NCI-H1436 treated with DMSO at 0.1 percent for 48 hours (cell line): ENCODE results near the gene YAP1.
"Not testable (repeated sequence)": the region's sequence is repeated elsewhere in the genome, so short reads cannot be mapped to it uniquely, and the experiment has no call there.

Experiments
- DNase-seq: peaks from one replicate; lab custom pipeline; 2025; lab: John Stamatoyannopoulos, UW

The YAP1 gene

DNA sequence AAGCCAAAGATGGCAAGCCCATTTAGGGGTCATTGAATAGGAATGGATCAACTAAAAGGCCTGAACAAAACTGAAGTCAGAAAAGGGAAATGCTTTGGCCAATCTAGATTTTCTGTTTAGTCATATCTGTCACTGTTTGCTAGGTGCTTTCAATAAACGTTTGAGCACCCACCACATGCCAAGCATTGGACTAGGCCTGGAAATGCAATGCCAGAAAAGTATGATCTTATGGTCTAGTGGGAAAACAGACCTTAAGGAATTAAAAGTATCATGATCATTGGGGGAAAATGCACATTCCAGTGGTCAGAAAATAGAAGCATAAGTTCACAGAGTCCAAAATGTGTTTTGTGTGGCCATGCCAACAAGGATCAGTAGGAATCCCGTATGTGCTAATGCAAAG is 130.3 kb downstream of the YAP1 start:
- DNase-seq = no peak

DNA sequence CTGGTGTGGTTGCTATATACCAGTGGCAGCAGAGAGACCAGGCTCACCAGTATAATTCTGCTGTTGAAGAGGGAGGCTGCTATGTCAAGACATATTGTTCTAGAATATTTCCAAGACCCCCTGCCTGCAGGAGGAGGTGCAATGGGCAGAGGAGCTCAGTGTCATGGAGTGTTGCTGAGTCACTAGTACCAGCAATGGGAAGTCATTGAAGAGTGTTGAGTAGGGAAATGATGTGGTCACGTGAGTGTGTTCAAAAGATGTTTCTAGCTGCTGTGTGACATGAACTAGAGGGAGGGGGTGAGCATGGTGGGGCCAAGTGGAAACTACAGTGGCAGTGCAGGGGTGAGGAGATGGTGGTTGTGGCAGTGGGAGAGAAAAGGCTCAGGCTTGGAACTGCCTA is 130.8 kb downstream of the YAP1 start:
- no peak for DNase-seq

DNA sequence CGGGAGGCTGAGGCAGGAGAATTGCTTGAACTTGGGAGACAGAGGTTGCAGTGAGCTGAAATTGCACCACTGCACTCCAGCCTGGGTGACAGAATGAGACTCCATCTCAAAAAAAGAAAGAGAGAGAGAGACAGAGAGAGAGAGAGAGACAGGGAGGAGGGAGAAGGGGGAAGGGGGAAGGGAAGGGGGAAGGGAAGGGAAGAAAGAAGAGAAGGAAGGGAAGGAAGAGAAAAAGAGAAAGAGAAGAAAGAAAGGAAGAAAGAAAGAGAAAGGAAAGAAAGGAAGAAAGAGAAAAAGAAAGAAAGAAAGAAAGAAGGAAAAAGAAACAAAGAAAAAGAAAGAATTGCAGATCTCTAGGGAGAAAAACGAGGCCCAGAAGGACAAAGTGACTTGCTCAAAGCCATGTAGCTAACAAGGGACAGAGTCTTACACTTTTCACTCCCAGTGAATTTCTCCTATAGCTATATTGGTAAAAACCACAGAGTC is 133.2 kb downstream of the YAP1 start:
- DNase-seq = no peak

DNA sequence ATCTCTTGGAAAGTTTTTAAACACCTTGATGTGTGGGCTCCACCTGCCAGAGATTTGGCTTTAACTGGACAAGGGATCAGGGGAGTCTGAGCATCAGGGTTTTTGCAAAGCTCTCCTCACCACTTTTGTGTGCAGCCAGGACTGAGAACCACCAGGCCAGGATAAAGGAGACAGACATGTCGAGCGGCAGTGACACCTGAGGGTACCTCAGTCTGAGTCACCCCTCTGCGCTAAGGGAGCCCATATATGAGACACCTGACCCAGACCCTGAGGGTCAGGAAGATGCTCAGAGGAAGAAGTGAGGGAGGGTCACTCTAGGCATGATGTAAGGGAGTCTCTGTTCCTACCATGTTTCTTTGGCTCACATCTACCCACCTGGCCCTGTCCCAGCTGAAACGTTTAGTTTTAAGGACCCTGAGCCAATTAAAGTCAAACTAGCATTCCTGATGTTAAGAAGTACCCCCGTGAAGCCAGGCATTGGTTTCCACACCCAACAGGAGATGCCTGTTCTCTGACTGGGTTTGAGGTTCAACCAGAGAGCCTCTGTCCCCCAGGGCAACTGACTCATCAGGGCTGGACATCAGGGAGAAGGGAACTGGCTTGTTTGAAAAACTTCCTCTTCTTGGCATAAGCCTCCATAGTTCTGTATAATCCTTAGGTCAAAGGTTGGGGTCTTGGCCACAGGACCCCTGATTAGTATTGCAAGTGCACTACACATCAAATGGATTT is 134.6 kb downstream of the YAP1 start:
- DNase-seq = no peak

DNA sequence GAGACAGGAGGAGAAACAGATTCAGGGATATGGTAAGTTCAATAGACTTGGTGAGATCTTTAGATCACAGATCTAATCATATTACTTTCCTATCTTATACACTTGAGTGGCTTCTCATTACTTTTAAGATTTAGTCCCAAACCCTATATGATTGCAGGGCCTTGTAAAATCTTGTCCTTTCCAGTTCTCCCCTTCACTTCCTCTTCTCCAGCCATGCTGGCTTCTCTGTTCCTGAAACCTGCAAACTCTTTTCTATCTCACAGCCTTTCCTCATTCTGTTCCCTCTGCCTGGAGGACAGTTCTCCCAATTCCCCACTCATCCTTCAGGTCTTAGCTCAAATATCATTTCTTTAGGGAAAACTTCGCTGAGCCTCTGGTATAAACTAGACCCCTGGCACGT is 141.2 kb downstream of the YAP1 start:
- DNase-seq = no peak

DNA sequence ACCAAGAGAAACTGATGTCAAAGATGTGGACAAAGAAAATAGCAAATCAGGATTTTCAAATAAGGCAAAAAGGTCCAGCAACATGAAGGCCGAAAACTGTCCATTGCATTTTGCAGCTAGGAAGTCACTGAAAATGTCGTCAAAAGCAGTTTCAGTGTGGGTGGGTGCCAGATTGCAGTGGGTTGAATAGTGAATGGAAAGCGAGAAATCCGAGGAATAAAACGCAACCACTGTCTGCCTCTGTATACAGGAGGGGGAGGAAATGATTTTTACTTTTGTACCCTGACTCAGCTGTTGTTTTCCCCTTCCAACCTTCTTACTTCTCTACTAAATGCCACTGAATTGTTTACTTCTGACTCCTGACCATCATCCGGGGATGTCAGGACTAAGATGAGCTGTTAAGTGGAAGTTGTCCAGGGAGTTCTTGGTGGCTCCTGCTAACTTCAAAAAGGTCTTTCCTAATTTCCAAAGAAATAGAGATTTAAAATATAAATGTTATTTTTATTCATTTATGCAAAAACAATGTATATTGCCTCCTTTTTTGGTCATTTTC is 142.2 kb downstream of the YAP1 start:
- DNase-seq = no peak

DNA sequence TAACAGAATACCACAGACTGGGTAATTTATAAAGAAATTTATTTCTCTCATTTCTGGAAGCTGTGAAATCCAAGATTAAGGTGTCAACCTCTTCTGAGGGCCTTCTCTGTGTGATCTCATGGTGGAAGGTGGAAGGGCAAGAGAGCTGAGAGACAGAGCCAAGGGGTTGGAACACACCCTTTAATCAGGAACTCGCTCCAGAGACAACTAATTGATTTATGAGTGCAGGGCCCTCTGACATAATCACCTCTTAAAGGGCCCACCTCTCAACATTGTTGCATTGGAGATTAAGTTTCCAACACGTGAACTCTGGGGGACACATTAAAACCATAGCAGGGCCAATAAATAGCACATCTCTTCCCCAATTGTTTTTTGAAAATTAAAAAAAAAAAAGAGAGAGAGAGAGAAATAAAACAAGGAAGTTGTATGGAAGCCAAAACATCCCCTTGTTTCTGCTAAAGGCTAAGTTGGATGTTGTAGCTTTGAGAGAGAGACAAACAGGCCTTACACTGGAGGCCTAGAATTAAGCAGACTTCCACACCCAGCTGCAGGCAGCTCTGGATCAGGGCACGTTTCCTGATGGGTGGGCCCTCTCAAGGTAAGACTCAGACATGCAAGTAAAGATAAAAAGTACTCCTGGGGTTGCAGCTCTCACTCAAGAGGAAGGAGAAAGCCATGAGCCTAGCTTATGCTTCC is 142.9 kb downstream of the YAP1 start:
- DNase-seq = no peak

DNA sequence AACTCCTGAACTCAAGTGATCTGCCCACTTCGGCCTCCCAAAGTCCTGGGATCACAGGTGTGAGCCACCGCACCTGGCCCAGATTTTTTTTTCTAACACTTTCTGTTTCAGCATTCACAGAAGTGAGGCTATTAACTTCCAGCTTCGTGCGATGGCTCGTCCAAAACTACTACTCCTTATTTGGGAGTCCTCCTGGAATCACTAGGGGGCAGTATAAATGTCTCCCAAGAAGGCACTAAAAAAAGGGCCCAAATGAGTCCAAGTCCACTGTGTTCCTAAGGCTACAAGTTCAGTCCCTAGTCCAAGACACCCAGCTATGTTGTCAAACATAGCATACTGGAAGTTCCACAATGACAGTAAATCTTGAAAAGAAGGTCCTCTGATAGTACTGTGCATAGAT is 143.8 kb downstream of the YAP1 start:
- no peak for DNase-seq

DNA sequence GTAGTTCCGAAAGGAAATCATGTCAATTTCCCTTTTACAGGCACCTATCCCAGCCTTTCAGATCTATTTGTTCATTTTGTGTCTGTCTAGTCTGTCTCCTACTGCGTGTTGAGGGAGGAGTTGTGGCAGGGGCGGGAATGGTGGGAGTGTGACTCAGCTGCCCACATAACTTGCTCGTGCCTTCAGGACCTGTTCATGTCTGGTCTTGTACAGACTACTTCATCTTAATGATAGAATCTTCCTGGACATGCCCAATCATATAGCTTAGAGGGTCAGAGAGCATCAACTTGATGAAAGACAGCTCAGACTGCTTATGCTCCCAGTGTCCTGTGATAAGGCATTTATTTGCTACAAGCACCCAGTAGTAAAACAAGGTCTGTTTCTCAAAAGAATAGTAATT is 146.0 kb downstream of the YAP1 start:
- DNase-seq = no peak

DNA sequence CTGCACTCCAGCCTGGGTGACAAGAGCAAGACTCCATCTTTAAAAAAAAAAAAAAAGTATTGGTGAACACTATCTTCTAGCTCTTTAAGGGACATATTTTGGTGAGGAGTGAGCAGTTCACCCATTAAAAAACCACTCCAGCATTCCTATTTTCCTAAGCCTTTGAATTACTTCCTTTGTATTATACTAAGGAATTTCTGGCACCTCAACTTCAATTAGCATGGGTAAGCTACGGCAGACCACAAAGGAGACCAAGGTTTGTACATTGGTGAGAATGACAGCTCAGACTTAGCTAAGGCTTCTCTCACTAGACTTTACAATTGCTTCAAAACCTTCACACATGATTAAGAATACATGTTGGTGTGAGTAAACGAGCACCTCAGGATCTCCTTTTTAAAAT is 150.0 kb downstream of the YAP1 start:
- no peak for DNase-seq

DNA sequence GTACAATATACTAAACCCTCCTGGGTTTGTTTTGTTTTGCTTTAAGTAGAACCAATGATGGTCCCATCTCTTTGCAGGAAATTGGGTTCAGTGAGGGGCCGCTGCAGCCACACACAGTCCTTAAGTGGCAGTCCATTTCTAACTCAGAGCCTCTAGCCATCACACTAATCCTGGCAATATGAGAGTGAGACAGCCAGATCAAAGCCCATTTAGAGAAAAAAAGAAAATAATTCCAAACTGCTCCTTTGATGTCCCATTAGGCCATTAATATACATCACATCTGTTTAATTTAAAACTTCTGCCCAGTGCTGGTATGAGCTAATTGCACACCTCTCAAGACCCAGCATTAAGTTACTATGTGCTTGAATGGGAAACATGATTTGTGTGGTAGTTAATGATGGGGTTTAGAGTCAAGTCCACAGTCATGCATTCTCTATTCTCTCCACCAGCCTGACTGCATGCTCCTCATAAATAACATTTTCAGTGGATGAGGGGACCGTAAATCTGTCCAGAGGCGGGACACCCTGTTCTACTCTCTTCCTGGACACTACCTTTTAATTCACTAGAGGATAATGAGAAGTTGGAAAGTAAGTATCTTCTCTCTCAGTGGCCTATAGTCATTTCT is 153.2 kb downstream of the YAP1 start:
- no peak for DNase-seq

DNA sequence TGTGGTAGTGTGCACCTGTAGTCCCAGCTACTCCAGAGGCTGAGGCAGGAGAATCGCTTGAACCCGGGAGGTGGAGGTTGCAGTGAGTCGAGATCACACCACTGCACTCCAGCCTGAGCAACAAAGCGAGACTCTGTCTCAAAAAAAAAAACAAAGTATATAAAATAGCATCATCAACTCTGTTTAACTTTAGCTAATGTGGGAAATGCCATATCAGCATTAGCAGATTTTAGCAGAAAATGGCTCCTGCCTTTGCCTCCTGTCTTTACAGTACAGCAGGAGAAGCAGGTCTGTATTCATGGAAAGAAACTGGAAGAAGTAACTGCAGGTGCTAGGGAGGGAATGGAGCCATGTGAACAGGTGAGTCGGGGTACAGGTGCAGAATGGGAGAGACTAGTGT is 154.5 kb downstream of the YAP1 start:
- not testable (repeated sequence) for DNase-seq

DNA sequence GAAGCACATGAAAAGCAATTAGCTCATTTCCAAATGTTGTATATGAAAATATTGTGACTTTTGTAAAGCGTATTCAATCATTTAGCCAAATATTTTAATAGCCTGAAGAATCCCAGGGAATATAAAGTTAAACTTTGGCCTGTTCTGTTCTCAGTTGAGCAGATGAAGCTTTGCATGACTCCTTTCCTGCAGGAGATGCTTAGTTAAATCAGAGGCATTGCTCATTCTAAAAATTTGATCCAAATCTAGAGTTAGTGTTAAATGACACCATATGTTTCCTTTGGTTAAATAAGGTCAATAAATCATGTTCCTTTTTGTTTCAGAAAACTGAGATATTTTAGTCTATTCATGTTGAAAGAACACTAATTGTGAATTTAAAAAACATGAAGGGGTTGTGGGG is 155.9 kb downstream of the YAP1 start:
- no peak for DNase-seq

DNA sequence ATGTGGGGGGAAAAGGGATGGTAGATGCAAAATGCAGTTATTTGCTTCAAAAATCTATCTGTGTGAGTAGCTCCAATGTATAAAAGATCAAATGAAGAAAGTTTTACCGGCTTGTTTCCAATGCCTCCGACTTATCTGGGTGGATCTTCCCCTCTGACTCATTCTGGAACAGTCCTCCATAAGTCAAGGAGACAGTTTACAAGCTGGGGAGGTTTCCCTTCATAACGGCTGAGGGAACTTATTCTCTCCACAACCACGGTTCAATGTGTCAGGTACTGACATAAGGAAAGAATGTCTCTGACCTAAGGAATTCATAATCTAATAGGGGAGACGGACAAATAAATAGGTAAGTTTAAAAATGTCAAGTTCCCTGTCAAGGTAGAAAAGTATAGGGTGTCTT is 157.4 kb downstream of the YAP1 start:
- DNase-seq = no peak

DNA sequence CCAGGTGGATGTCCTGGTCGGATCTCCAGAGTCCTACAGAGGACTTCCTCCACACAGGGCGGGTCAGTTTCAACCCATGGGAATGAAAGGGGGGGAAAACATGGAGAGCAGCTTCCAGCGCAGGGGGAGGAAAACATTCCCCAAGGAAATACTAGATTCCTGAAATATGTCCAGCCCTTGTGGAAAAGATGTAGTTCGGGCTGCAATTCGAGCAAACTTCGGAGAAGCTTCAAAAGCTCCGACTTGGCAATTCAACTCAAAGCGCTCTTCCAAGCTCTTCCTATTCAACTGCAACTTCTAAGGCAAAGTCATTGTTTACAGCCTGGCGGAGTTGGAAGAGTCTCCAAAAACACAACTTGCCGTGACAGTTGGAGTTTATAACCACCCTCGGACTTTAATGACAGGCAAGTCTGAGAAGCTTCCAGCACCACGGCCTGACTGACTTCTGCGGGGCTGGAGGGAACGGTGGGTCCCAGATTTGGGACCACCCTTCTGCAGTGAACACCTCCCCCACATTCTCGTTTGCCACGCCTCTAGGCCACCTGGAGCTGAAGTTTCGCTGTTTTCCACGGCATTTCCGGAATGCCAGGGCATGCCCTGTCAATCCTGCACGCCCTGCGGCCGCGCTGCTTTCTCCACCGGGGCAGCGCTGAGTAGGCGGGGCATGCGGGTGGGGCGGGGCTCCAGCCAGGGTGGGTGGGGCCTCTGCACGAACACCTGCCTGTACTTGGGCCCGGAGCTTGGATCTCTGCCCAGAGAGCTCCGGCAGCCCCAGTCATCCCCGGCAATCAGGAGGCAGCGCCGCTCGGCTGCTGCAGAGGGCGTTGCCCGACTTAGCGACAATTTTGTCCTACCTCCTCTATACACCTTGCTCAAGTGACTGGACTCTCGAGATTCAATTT is 158.1 kb downstream of the YAP1 start:
- DNase-seq = peak; percentile 72

DNA sequence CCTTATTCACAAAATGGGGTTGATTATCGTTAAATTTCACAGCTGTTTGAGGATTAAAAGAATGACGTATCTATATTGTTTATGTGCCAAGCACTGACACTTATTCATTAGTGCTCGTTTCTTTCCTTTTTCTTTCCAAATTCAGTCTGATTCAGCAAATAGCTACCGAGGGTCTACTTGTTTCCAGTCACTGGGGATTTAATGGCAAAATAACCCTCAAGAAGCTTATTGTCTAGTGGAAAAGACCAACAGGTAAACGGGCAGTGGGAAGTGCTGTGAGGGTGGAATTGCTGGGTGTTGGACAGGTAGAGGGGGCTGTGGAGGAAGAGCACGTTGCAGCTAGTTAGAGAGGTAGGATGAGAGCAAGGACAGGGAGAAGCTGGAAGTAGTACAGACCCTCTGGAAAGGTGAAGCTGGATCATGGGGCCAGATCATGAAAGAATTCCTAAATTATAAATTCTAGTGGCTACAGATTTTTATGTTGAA is 158.8 kb downstream of the YAP1 start:
- DNase-seq = no peak

DNA sequence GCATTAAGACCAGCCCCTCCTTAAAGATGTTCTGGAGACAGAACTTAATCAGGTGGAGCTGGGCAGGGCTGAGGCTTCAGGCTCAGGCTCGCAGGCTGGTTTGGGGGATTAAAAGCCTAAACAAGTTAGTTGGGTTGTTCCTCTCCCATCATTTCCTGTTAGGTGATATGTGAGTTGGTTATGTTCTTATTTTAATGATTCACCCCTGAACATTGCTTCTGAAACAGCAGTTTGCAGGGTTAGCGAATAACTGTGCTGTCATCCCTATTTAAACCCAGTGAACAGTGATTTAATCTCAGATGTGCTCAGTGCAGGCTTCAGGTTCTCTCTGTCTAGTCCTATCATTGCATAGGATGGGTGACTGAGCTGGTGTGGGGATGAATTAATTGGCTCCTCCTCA is 159.7 kb downstream of the YAP1 start:
- no peak for DNase-seq

DNA sequence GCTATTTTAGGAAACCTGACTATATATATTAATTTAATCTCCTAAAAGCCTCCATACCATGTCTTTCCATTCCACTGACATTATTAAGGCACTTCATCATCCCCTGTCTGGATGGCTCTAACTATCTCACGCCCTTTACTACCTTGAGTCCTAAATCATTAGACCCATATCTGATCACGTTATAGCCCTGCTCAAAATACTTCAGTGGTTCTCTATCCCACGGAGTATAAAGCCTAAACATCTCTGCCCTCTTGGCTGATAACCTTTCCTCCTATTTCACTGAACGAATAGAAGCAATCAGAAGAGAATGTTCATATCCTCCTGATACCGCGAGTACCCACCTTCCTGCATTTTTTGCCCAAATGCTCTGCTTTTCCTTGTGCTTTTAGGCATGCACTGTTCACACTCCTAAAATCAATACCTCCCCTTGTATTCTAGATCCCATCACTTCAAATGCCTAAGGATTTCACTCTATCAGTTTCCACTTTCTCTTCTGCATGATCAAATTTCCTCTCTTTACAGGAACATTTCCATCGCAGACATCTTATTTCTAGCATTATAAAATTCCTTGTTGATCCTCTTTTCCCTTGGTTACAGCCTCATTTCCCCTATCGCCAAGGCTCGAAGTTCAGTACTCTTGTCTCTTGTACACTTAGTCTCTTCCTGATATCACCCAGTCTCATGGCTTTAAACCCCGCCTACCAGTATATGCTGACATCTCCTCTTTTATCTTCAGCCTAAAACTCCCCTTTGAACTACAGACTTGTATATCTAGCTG is 162.0 kb downstream of the YAP1 start:
- DNase-seq = no peak

DNA sequence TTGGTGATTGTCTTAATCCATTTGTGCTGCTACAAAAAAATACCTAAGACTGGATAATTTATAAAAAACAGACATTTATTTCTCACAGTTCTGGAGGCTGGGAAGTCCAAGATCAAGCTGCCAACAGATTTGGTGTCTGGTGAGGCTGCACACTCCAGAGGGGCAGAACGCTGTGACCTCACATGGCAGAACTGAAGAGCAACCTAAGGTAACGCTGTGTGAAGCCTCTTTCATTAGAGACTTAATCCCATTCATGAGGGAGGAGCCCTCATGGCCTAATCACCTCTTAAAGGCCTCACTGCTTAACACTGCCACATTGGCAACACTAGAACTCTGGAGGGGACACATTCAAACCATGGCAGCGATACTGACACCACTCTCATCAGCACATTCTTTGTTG is 164.4 kb downstream of the YAP1 start:
- DNase-seq = no peak

DNA sequence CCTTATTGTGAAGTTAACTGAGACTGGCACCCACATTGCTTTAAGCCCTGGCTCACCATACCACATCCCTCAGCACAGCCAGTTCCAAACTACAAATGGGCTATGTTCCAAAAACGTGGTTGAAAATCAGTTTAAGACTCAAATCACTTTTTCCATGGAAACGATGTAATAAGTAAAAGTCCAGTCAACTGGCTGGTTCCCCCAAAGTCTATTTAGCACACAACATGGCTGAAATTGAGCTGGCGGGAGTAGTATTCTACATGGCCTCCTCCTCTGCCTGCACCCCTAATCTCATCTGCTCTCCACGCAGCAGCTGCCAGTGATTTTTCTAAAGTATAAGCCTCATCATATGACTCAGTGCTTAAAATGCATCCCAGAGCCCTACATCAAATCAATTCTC is 166.1 kb downstream of the YAP1 start:
- no peak for DNase-seq

DNA sequence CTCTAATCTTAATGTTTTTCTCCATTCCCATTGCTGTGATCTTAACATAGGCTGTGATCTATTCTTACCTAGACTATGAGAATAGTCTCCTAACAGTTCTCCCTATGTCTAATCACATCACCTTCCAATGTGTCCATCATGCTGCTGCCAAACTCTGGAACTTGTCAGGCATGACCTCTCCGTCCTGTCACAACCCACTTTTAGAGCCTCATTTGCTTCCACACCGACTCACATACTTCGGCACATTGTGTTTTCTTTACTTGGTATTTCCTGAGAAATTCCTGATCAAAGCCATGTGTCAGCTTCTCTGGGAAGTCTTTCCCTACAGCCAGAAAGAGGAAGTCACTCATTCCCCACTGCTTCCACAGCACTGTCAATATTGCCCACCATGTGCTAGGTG is 166.5 kb downstream of the YAP1 start:
- no peak for DNase-seq
